BJ (cell line): Measurements from ENCODE around the gene SPDEF. TPM values are rescaled to one million over a fixed set of nuclear protein-coding genes. Genes with fewer than 3 reads are reported as not detected.

ENCODE experiments used
- CTCF ChIA-PET: fragments of 350-600 bp; formaldehyde crosslinking; extraction: SDS; loops from one replicate; lab custom pipeline; 2021; ENCODE audit warnings: antibody characterized with exemption, inconsistent platforms; lab: Yijun Ruan, JAX
- POLR2A ChIA-PET: fragments of 300-600 bp; sonication (Branson Sonifier 250); formaldehyde crosslinking; extraction: SDS; loops from one replicate; lab custom pipeline; 2021; ENCODE audit warnings: antibody characterized with exemption; lab: Charles Lee
- DNase-seq: peaks from one replicate; pipeline ENCODE4 v3.0.0-alpha.2; 2011; ENCODE audit warnings: low read depth
- H3K27me3 ChIP-seq: 2 replicates; pipeline ENCODE4 v1.6.0; 2011; ENCODE audit warnings: low read length; ENCODE audit not compliant: control insufficient read depth, insufficient read depth
- H3K36me3 ChIP-seq: 2 replicates; pipeline ENCODE4 v1.5.1; 2011; ENCODE audit warnings: low read length; ENCODE audit not compliant: control insufficient read depth, insufficient read depth
- H3K4me3 ChIP-seq: 2 replicates; pipeline ENCODE4 v1.5.1; 2011; ENCODE audit warnings: low read depth, mild to moderate bottlenecking, control low read depth, low read length
- CTCF ChIP-seq: IDR thresholded peaks from 2 replicates; pipeline ENCODE4 v1.5.1; 2011; ENCODE audit warnings: low read depth, mild to moderate bottlenecking, control low read depth, inconsistent platforms, low read length, moderate library complexity; ENCODE audit not compliant: insufficient read depth
- polyA plus RNA-seq: library from polyadenylated mRNA; depleted of rRNA; stranded (reverse); fragments of >200 nt; gene quantifications from 2 replicates; pipeline ENCODE4 v1.2.3, GENCODE V29; 2011

The SPDEF gene
- polyA plus RNA-seq, 1 experiment, result not detected

GRCh38 chr6:34536251-34536958 lies 19.7 kb downstream of the SPDEF start:
- ChIA-PET CTCF (interaction anchor here (1.3 kb wide), 1 partner anchor 9 kb away, joined by 6 read pairs; no protein-coding TSS in a partner anchor), POLR2A (no interaction called here)
- TF ChIP-seq CTCF, result no peak
- no peak for DNase-seq
- Histone ChIP-seq H3K27me3 (no peaks in the 10 kb centered on the region; the same call in 1 of the 2 replicates), H3K36me3 (no peaks in the 10 kb centered on the region), H3K4me3 (no peak overlapping the region)

GRCh38 chr6:34535646-34536045 lies 20.5 kb downstream of the SPDEF start:
- no peak for DNase-seq
- Histone ChIP-seq H3K4me3 (no peak overlapping the region), H3K27me3 (no peaks in the 10 kb centered on the region; the same call in 1 of the 2 replicates), H3K36me3 (no peaks in the 10 kb centered on the region)
- POLR2A ChIA-PET, result no interaction called here
- CTCF ChIA-PET, result interaction anchor here (0.9 kb wide), 1 partner anchor 19 kb away, joined by 3 read pairs; no protein-coding TSS in a partner anchor
- no peak for TF ChIP-seq CTCF

GRCh38 chr6:34535199-34535598 lies 20.9 kb downstream of the SPDEF start:
- no peak for TF ChIP-seq CTCF
- H3K36me3 ChIP-seq, result no peaks in the 10 kb centered on the region
- no peaks in the 10 kb centered on the region; the same call in 1 of the 2 replicates for H3K27me3 ChIP-seq
- ChIA-PET CTCF (interaction anchor here (0.9 kb wide), 1 partner anchor 20 kb away, joined by 3 read pairs; no protein-coding TSS in a partner anchor), POLR2A (no interaction called here)
- no peak overlapping the region for H3K4me3 ChIP-seq
- no peak for DNase-seq

- Histone ChIP-seq H3K36me3 (no peaks in the 10 kb centered on the region), H3K27me3 (no peaks in the 10 kb centered on the region; the same call in 1 of the 2 replicates), H3K4me3 (no peak overlapping the region)
- TF ChIP-seq CTCF, result no peak
- DNase-seq, result no peak
- CTCF ChIA-PET, result interaction anchor here (0.9 kb wide), 1 partner anchor 20 kb away, joined by 3 read pairs; no protein-coding TSS in a partner anchor
- POLR2A ChIA-PET, result no interaction called here
Measured at GRCh38 chr6:34534656-34535055, 21.5 kb downstream of the SPDEF start.

GRCh38 chr6:34534146-34534545 lies 22.0 kb downstream of the SPDEF start:
- H3K36me3 ChIP-seq, result no peaks in the 10 kb centered on the region
- DNase-seq, result no peak
- H3K4me3 ChIP-seq, result no peak overlapping the region
- CTCF ChIA-PET, result no interaction called here
- no peak for TF ChIP-seq CTCF
- H3K27me3 ChIP-seq, result peaks cover 2% of the 10 kb centered on the region; the same call in 1 of the 2 replicates
- POLR2A ChIA-PET, result no interaction called here
